ENCODE results near the gene OTOG.

GRCh38 chr11:17668166-17668565 is 121.1 kb downstream of the OTOG start:
- TF ChIP-seq FOXK2 (IDR thresholded peaks at IDR 0.05) (no peak), SP1 (IDR thresholded peaks at IDR 0.05) (no peak), HDGF (IDR thresholded peaks at IDR 0.05; ENCODE audit: borderline replicate concordance) (no peak), FOXA1 (IDR thresholded peaks at IDR 0.05) (no peak), ZNF384 (IDR thresholded peaks at IDR 0.05) (no peak), BHLHE40 (IDR thresholded peaks at IDR 0.05; ENCODE audit: borderline replicate concordance) (no peak), FOXM1 (IDR thresholded peaks at IDR 0.05; ENCODE audit: borderline replicate concordance) (no peak)

Measured in HEK293T (cell line).